ENCODE data around the gene DHX32.

DHX32 gene

GRCh38 chr10:125801574-125801973 is 79.5 kb downstream of the DHX32 start:
- FAIRE-seq, result no peak

GRCh38 chr10:125799451-125800182 is 81.5 kb downstream of the DHX32 start:
- FAIRE-seq, result no peak

- no peak for FAIRE-seq
Measured at GRCh38 chr10:125797994-125798662, 83.0 kb downstream of the DHX32 start.

- FAIRE-seq, result no peak
Measured at GRCh38 chr10:125797424-125797823, 83.7 kb downstream of the DHX32 start.

- FAIRE-seq, result no peak
Measured at GRCh38 chr10:125795637-125796190, 85.4 kb downstream of the DHX32 start.

GRCh38 chr10:125795128-125795527 is 86.0 kb downstream of the DHX32 start:
- no peak for FAIRE-seq

GRCh38 chr10:125792342-125793300 is 88.5 kb downstream of the DHX32 start:
- FAIRE-seq, result no peak

- no peak for FAIRE-seq
Measured at GRCh38 chr10:125788156-125789034, 92.7 kb downstream of the DHX32 start.

All from G401.6 (cell line).